GM19467 (cell line): ENCODE measurements around the gene SMIM27.
A peak's percentile ranks its signal among the peaks of the same experiment; 100 is the strongest.
"Not testable (repeated sequence)": the region's sequence is repeated elsewhere in the genome, so short reads cannot be mapped to it uniquely, and the experiment has no call there.

Experiments used
- ATAC-seq: cut with Tn5 transposase; IDR thresholded peaks from one replicate; pipeline ENCODE4 v1.9.1; 2021; ENCODE audit warnings: mild to moderate bottlenecking, moderate library complexity; ENCODE audit not compliant: unreplicated experiment

Gene SMIM27, protein sequence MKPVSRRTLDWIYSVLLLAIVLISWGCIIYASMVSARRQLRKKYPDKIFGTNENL

GRCh38 chr9:32552172-32552872 is at the start of gene SMIM27, which contains the start of gene TOPORS:
TSS of gene SMIM27 (plus strand) at chr9:32552327. CDS start at chr9:32552435, 108 bp downstream.
TSS of gene TOPORS (minus strand) at chr9:32552586. CDS start at chr9:32552436, 150 bp downstream.
- peak; percentile 75 for ATAC-seq

GRCh38 chr9:32502464-32502863 is 49.7 kb upstream of the SMIM27 start:
- no peak for ATAC-seq

GRCh38 chr9:32503008-32503407 is 49.1 kb upstream of the SMIM27 start:
- no peak for ATAC-seq

- no peak for ATAC-seq
These were observed 43.4 kb upstream of the SMIM27 start for GRCh38 chr9:32508728-32509127.

- no peak for ATAC-seq
These were observed 35.9 kb upstream of the SMIM27 start for GRCh38 chr9:32516241-32516640.

DNA sequence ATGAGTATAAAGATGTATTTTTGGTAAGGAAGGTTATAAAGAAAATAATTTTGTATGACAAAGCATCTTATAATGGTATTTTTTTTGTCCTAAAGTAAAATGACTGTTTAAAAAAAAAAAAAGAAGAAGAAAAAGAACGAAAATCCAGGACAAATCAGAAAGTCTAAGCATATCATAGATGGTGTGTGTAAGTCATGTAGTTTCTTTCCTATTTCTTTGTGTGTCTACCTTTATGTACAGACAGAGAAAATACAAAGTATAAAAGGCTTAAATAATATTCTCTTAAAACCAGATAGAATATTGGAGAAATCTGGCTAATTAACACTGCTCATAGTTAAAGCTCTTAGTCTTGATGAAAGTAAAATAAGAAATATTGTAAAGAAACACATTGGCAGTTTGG is 33.9 kb upstream of the SMIM27 start:
- ATAC-seq, result no peak

- no peak for ATAC-seq
These were observed 28.2 kb upstream of the SMIM27 start for GRCh38 chr9:32523910-32524309.

- not testable (repeated sequence) for ATAC-seq
These were observed 27.6 kb upstream of the SMIM27 start for GRCh38 chr9:32524558-32524891.

DNA sequence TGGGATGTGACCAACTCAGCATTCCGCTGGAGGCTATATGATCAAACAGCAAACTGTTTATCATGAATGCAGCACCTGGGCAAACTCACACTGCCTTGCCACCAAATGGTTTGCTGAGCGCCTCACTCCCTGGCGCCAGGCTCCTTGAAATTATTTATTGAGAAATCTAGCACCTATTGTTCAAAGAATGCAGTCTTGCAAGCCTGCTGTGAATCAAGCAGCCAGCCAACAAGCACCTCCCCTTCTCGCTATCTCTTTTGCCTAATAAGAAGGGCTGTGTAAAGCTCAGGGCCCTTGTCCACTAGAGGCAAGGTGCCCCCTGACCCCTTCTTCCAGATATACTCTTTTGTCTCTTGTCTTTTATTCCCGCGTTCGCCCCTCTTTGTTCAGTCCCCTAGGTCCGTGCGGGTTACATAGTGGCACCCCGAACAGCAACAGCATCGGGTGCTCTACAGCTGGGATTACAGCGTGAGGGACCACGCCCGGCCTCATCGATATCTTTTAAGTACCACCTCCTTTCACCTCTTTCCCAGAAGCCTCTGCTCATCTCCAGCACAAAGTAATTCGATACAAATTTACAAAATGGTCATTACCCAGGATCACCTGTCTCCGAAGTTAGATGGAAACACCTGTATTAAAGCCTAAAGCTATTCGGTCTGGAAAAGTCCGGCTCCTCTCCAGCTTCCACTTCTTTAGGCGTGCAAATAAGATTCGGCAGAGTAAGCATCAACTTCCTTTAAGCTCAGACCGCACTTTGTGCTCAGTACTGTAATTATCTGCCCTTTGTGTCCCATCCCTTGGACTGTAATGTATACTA is 27.0 kb upstream of the SMIM27 start:
- peak; percentile 26 for ATAC-seq

- peak; percentile 21 for ATAC-seq
These were observed 26.5 kb upstream of the SMIM27 start for GRCh38 chr9:32525709-32526030.

- ATAC-seq, result peak; percentile 67
These were observed 26.0 kb upstream of the SMIM27 start, which contains the start of gene RIGI for GRCh38 chr9:32526041-32526706. TSS of gene RIGI (minus strand) at chr9:32526196. CDS start at chr9:32526166, 30 bp downstream.

- no peak for ATAC-seq
These were observed 25.4 kb upstream of the SMIM27 start for GRCh38 chr9:32526707-32527048.

DNA sequence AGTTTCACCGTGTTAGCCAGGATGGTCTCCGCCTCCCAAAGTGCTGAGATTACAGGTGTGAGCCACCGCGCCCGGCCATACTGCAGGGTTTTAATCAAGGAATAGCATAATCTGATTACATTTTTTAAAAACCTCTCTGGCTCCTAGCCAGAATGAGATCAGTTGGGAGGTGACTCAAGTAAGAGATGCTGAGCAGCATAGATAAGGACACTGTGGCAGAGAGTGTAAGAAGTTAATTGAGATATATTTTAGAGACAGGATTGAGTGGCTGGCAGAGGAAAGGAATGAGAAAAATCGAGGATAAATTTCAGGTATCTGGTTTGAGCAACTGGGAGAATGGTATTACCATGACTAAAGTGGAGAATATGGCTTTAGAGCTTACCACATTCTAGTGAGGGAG is 18.8 kb upstream of the SMIM27 start:
- no peak for ATAC-seq

DNA sequence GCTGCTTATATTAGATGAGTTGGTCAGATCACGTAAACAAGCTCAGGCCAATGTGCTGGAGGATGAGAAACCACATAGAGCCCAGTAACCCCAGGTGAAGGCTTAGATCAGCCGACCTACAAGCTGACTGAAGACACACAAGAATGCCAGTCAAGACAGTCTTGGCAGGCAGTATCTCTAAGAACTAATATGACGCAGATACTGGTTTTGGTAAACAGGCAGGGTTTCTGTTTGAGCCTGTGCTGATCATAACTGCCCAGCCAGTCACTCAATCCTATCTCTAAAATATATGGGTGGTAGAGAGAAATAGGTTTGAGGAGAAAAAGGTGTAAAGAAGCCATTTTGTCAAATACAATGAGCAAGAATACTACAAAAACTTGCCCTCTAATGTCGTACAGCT is 18.3 kb upstream of the SMIM27 start:
- ATAC-seq, result no peak

GRCh38 chr9:32543047-32543446 is 9.1 kb upstream of the SMIM27 start:
- ATAC-seq, result no peak

DNA sequence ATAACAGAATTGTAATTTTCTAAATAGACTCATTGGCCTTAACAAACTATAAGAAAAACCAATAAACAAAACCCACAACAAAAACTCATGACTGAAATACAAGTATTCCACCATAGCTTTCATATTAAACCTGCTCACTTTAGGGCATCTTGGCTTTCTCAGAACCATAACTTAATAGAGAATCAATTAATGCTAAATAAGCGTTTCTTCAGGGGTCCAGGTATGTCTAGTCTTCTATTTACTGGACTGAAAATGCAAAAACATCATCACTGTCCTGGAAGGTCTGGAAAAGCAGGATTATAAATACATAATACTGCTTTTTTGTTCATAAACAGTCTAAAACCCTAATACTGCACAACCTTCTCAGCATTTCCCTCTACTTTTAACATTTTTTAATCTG is 6.2 kb upstream of the SMIM27 start:
- ATAC-seq, result no peak

DNA sequence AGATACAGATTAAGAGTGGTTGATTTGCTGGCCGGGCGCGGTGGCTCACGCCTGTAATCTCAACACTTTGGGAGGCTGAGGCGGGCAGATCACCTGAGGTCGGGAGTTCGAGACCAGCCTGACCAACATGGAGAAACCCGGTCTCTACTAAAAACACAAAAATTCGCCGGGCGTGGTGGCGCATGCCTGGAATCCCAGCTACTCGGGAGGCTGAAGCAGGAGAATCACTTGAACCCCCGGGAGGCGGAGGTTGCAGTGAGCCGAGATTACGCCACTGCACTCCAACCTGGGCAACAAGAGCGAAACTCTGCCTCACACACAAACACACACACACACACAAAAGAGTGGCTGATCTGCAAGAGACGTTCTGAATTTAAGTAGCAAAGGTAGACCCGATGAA is 3.9 kb upstream of the SMIM27 start:
- ATAC-seq, result not testable (repeated sequence)

DNA sequence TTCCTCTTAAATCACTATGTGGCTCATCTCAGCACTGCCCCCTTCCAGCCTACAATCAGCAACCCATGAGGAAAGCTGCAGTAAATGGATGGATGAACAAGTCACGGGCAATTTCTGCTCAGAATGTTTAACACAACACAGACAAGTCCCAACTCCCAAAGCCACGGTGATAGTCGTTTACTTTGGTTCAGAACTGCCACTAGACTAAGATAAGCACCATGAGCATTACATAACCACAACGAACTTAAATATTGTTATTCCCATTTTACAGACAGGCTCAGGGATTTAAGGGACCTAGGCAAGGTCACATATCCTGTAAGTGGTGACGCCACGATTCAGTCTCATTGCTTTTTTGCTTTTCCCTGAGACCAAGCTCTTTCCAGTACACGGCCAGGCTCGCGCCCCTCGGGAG is 2.0 kb upstream of the SMIM27 start:
- no peak for ATAC-seq

DNA sequence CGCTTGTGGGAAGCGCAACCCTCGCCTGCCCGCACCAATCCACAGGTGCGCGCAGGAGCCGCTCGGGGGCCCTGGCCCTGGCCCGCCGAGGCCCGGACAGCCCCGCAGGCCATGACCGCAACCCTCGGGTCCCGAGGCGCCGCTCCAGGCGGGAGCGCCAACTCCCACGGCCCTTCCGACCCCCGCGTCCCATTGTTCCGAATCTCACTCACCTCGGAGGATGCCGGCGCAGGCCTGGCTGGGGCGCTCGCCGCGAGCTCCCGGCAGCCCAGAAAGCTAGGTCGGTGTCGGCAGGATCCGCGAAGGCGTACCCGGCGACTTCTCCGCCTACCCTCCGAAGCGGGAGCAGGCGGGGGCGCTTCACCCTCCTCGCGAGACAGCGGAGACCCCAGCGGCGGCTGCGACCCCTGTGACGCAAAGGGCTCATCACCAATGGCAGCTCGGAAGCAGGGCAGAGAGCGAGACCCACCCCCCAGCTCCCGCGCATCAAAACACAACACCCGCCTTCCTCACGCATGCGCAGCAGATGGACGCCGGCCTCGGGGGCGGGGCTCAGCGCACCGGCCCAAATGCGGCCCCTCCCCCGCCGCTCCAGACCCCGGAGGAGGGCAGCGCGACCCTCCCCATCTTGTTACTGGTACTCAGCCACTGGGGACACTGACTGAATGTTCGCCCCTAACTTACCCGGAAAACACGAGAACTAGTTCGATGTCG is 1.4 kb upstream of the SMIM27 start:
- peak; percentile 56 for ATAC-seq

GRCh38 chr9:32551276-32552051 is 663 bp upstream of the SMIM27 start:
- ATAC-seq, result peak; percentile 0
